HUES48 (cell line): ENCODE data around the gene LRWD1.
"Not testable (repeated sequence)": the region's sequence is repeated elsewhere in the genome, so short reads cannot be mapped to it uniquely, and the experiment has no call there.

ENCODE experiments used
- H3K27ac ChIP-seq: one replicate; pipeline ENCODE4 v1.7.0; 2013; ENCODE audit warnings: low read depth, low read length, inconsistent platforms
- H3K27me3 ChIP-seq: 2 replicates; pipeline ENCODE4 v1.6.1; 2013; ENCODE audit warnings: mild to moderate bottlenecking, low read length; ENCODE audit not compliant: control insufficient read depth, insufficient read depth
- H3K36me3 ChIP-seq: 2 replicates; pipeline ENCODE4 v1.6.1; 2013; ENCODE audit warnings: low read length; ENCODE audit not compliant: control insufficient read depth, insufficient read depth
- H3K4me1 ChIP-seq: 2 replicates; pipeline ENCODE4 v1.6.1; 2013; ENCODE audit warnings: mild to moderate bottlenecking, low read length; ENCODE audit not compliant: control insufficient read depth, insufficient read depth
- H3K4me3 ChIP-seq: 2 replicates; pipeline ENCODE4 v1.5.1; 2013; ENCODE audit warnings: mild to moderate bottlenecking, low read depth, low read length
- H3K9ac ChIP-seq: 2 replicates; pipeline ENCODE4 v1.6.1; 2013; ENCODE audit warnings: mild to moderate bottlenecking, low read depth, low read length, moderate library complexity
- H3K9me3 ChIP-seq: 2 replicates; pipeline ENCODE4 v1.6.1; 2013; ENCODE audit warnings: low read length; ENCODE audit not compliant: control insufficient read depth, insufficient read depth

LRWD1 gene

GRCh38 chr7:102507410-102508088 lies 42.8 kb downstream of the LRWD1 start:
- H3K4me1 ChIP-seq, H3K9me3 ChIP-seq, H3K27me3 ChIP-seq, H3K27ac ChIP-seq, H3K36me3 ChIP-seq, H3K4me3 ChIP-seq, H3K9ac ChIP-seq: not testable (repeated sequence)

GRCh38 chr7:102510575-102510974 lies 45.8 kb downstream of the LRWD1 start:
- H3K36me3 ChIP-seq, H3K9ac ChIP-seq, H3K4me1 ChIP-seq, H3K9me3 ChIP-seq, H3K27ac ChIP-seq, H3K27me3 ChIP-seq, H3K4me3 ChIP-seq: not testable (repeated sequence)

- not testable (repeated sequence) for H3K27me3 ChIP-seq, H3K4me3 ChIP-seq, H3K9ac ChIP-seq, H3K36me3 ChIP-seq, H3K27ac ChIP-seq, H3K9me3 ChIP-seq, H3K4me1 ChIP-seq
These were observed 47.2 kb downstream of the LRWD1 start for GRCh38 chr7:102511860-102512522.

GRCh38 chr7:102512642-102513221 lies 47.9 kb downstream of the LRWD1 start:
- not testable (repeated sequence) for H3K36me3 ChIP-seq, H3K4me1 ChIP-seq, H3K9me3 ChIP-seq, H3K4me3 ChIP-seq, H3K27me3 ChIP-seq, H3K27ac ChIP-seq, H3K9ac ChIP-seq

- not testable (repeated sequence) for H3K9me3 ChIP-seq, H3K4me1 ChIP-seq, H3K36me3 ChIP-seq, H3K4me3 ChIP-seq, H3K27ac ChIP-seq, H3K9ac ChIP-seq, H3K27me3 ChIP-seq
These were observed 50.3 kb downstream of the LRWD1 start for GRCh38 chr7:102514881-102515721.

GRCh38 chr7:102515889-102516288 lies 51.1 kb downstream of the LRWD1 start:
- H3K4me1 ChIP-seq, H3K36me3 ChIP-seq, H3K27me3 ChIP-seq, H3K9me3 ChIP-seq, H3K27ac ChIP-seq, H3K4me3 ChIP-seq, H3K9ac ChIP-seq: not testable (repeated sequence)

GRCh38 chr7:102516951-102517350 lies 52.2 kb downstream of the LRWD1 start:
- H3K4me1 ChIP-seq, H3K27me3 ChIP-seq, H3K4me3 ChIP-seq, H3K9me3 ChIP-seq, H3K9ac ChIP-seq, H3K36me3 ChIP-seq, H3K27ac ChIP-seq: not testable (repeated sequence)

- H3K4me1 ChIP-seq, H3K9me3 ChIP-seq: not testable (repeated sequence)
These were observed 52.9 kb downstream of the LRWD1 start, which contains the start of gene RASA4B for GRCh38 chr7:102517550-102518147. Gene RASA4B, minus strand, starts transcription at chr7:102517777. Its CDS starts 67 bp downstream, at chr7:102517710.

GRCh38 chr7:102520797-102521196 lies 56.0 kb downstream of the LRWD1 start:
- not testable (repeated sequence) for H3K9ac ChIP-seq, H3K36me3 ChIP-seq, H3K9me3 ChIP-seq, H3K4me3 ChIP-seq, H3K27ac ChIP-seq, H3K27me3 ChIP-seq, H3K4me1 ChIP-seq

More at GRCh38 chr7:102517550-102518147, 52.9 kb downstream of the LRWD1 start, which contains the start of gene RASA4B:
- H3K27ac ChIP-seq, H3K4me3 ChIP-seq, H3K27me3 ChIP-seq, H3K36me3 ChIP-seq, H3K9ac ChIP-seq: not testable (repeated sequence)
